LNCaP clone FGC (cell line): ENCODE measurements around the gene LRRC28.

ENCODE experiments used
- DNase-seq: peaks from one replicate; pipeline ENCODE4 v3.0.0-alpha.2; 2011; ENCODE audit warnings: low read depth
- H3K4me3 ChIP-seq: 2 replicates; pipeline ENCODE4 v1.5.1; 2011; ENCODE audit warnings: mild to moderate bottlenecking, low read depth, low read length, control low read depth
- TF ChIP-seq, protein P1 (sequence below): IDR thresholded peaks from 2 replicates; pipeline ENCODE4 v1.5.1; 2012; ENCODE audit warnings: mild to moderate bottlenecking; ENCODE audit not compliant: control insufficient read depth, insufficient read depth; ENCODE audit errors: extremely low read depth

Gene LRRC28

DNA sequence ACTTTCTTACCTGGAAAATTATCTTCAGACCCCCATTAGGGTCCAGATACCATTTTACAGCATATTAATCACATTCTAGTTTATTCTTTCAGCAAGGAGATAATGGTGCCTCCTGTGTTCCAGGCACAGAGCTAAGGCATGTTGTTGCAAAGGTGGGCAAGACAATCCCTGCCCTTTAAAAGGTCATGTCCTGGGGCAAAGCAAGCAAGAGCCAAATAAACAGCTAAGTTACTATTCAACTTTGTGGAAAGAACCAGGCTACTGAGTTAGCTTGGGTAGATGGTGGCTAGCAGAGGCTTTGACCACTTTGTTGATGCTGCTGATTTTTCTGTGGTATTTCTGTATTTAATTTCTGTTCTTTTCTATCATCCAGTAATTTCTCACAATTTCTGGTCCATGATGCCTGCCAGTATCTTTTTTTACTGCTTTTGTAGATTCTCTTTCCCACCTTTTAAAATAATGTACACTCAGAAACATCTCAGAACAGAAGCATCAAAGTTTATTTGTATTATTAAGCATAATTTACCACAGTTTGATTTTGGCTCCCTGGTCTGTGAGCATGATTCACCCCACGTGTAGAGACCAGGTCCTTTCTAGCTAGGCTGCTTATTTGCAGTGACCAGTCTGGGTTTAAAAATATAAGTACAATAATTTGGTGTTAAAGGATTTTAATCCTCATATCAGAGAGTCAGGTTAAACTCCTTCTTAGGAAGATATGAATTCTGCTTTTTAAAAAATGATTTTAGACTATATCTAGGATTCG, 71.5 kb downstream of the LRRC28 start:
- TF ChIP-seq, protein P1, sequence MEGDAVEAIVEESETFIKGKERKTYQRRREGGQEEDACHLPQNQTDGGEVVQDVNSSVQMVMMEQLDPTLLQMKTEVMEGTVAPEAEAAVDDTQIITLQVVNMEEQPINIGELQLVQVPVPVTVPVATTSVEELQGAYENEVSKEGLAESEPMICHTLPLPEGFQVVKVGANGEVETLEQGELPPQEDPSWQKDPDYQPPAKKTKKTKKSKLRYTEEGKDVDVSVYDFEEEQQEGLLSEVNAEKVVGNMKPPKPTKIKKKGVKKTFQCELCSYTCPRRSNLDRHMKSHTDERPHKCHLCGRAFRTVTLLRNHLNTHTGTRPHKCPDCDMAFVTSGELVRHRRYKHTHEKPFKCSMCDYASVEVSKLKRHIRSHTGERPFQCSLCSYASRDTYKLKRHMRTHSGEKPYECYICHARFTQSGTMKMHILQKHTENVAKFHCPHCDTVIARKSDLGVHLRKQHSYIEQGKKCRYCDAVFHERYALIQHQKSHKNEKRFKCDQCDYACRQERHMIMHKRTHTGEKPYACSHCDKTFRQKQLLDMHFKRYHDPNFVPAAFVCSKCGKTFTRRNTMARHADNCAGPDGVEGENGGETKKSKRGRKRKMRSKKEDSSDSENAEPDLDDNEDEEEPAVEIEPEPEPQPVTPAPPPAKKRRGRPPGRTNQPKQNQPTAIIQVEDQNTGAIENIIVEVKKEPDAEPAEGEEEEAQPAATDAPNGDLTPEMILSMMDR = no peak
- DNase-seq = no peak
- no peak overlapping the region for H3K4me3 ChIP-seq

DNA sequence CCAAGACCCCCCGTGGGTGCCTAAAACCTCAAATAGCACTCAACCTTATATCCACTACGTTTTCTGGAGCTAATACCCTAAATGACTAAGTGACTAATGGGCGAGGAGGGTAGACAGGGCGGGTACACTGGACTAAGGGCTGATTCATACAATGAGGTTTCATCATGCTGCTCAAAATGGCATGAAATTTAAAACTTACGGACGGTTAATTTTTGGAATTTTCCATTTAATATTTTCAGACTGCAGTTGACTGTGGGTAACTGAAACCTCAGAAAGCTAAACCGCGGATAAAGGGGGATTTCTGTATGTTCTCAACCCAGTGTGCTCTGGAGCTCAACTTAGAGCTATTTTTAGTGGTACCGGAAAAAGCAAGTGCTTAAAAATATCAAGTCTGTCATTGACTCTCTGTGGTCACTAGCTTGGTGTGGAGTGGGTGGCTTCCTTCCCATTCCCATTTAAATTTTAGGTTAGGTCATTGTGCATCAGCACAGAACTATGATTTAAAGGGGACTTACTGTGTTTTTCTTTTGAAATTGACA, 72.9 kb downstream of the LRRC28 start:
- no peak overlapping the region for H3K4me3 ChIP-seq
- TF ChIP-seq, protein P1 = no peak
- no peak for DNase-seq

DNA sequence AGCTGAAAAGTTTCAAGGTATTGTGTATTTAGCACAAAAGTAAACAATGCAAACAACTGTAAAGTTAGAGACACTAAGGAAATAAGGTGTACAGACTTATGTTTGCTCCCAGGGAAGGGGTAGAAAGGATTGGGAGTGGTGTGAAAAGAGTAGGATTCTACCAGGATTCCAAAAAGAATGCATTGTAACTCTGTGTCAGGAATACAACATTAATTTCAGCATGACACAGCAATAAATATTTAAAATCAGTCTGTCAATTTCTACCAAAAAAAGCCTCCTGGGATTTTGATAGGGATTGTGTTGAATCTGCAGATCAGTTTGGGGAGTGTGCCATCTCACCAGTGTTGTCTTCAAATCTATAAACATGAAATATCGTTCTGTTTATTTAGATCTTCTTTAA, 73.4 kb downstream of the LRRC28 start:
- H3K4me3 ChIP-seq = no peak overlapping the region
- TF ChIP-seq, protein P1 = no peak
- no peak for DNase-seq

DNA sequence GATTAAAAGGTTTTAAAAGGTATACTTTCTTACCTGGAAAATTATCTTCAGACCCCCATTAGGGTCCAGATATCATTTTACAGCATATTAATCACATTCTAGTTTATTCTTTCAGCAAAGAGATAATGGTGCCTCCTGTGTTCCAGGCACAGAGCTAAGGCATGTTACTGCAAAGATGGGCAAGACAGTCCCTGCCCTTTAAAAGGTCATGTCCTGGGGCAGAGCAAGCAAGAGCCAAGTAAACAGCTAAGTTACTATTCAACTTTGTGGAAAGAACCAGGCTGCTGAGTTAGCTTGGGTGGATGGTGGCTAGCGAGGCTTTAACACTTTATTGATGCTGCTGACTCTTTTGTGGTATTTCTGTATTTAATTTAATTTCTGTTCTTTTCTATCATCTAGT, 75.0 kb downstream of the LRRC28 start:
- TF ChIP-seq, protein P1 = no peak

DNA sequence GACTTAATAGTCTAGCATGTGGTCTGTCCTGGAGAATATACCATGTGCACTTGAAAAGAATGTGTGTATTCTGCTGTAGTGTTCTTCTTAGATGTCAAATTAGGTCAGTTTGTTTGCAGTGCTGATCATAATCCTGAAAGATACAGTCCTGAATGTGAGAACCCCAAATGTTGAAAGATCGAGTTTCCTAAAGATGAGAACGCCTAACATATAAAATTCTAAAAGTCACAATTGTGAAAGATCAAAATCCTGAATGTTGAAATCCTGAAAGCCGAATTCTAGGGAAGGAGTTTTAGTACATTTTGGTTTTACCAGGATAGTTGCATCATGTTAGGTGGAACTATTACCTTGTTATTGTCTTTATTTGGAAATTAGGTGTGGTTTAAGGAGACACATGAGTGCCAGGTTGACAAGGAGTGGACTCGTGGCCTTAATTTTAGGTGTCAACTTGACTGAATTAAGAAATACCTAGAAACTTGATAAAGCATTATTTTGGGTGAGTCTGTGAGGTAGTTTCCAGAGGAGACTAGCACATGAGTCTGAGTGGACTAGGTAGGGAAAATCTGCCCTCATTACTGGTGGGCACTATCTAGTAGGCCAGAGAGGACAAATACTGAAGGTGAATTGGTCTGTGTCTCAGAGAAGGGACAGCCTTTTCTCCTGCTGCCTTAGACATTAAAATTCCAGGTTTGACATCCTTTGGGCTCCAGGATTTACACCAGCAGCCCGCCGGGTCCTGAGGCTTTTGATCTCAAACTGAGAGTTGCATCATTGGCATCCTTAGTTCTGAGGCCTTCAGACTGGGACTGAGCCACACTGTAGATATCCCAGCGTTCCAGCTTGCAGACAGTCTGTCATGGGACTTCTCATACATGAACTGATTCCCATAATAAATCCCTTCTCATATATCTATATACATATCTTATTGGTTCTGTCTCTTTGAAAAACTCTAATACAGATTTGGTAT, 77.1 kb downstream of the LRRC28 start:
- H3K4me3 ChIP-seq = no peak overlapping the region
- DNase-seq = no peak
- TF ChIP-seq, protein P1 = no peak

More for the DNA sequence above, 75.0 kb downstream of the LRRC28 start:
- no peak for DNase-seq
- H3K4me3 ChIP-seq = no peak overlapping the region

DNA sequence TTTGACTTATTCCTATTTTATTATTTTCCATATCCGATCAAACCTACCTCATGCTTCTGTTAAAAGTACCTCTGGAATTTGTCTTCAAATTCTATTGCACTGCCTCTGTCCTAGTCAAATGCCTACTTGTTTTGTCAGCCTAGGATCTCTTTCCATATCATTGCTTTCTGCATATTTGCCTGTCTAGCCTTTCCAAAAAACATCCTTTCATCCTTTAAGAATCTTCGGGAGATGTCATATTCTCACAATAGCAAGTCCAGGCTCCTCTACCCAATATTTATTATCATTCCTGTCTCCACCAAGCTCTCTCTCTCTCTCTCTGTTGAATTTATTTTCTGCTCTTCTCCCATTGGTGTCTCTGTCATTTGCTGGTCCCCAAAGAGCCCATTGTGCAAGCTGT, 80.1 kb downstream of the LRRC28 start:
- no peak for DNase-seq
- TF ChIP-seq, protein P1 = no peak
- no peak overlapping the region for H3K4me3 ChIP-seq
